Posterior cingulate gyrus (tissue), 11 donors: ENCODE data around the gene RAD51B.
A peak's percentile ranks its signal among the peaks of the same experiment; 100 is the strongest.

Experiments
- DNase-seq, 10 donors: peaks; one replicate each; pipeline versions ENCODE4 v3.0.0 to v3.0.0-alpha.2; 2020 to 2021; ENCODE audit warnings: mixed read lengths in 3 of 10
- intact Hi-C: fragments of 100-400 bp; cut with DNase I; formaldehyde crosslinking; loops from one replicate; pipeline ENCODE4 v1.15.1; 2023

Gene RAD51B

GRCh38 chr14:68719634-68720384 is 900.2 kb downstream of the RAD51B start:
- intact Hi-C loops, result no loop called here
- DNase-seq, result no peak

- DNase-seq, result no peak
- intact Hi-C loops, result no loop called here
Observed at GRCh38 chr14:68722186-68722585, 902.6 kb downstream of the RAD51B start.

GRCh38 chr14:68722968-68723566 is 903.5 kb downstream of the RAD51B start:
- intact Hi-C loops, result no loop called here
- DNase-seq, result no peak

- intact Hi-C loops, result no loop called here
- no peak for DNase-seq
Observed at GRCh38 chr14:68723808-68724268, 904.3 kb downstream of the RAD51B start.

GRCh38 chr14:68724914-68725313 is 905.3 kb downstream of the RAD51B start:
- DNase-seq, result no peak
- intact Hi-C loops, result no loop called here

GRCh38 chr14:68726093-68726695 is 906.6 kb downstream of the RAD51B start:
- DNase-seq, result no peak
- intact Hi-C loops, result no loop called here

GRCh38 chr14:68727315-68728047 is 907.9 kb downstream of the RAD51B start:
- intact Hi-C loops, result no loop called here
- DNase-seq, result no peak

GRCh38 chr14:68728342-68729106 is 908.9 kb downstream of the RAD51B start:
- DNase-seq, result no peak
- intact Hi-C loops, result no loop called here

GRCh38 chr14:68729556-68729955 is 910.0 kb downstream of the RAD51B start:
- intact Hi-C loops, result no loop called here

GRCh38 chr14:68730348-68730747 is 910.8 kb downstream of the RAD51B start:
- intact Hi-C loops, result loop anchor here (5.0 kb wide), 1 partner anchor 52 kb away; no protein-coding TSS in a partner anchor
- no peak for DNase-seq

More at GRCh38 chr14:68729556-68729955, 910.0 kb downstream of the RAD51B start:
- no peak for DNase-seq

GRCh38 chr14:68730811-68731425 is 911.3 kb downstream of the RAD51B start:
- DNase-seq, result peak in 2 of 10 donors; percentile 15 to 73
- intact Hi-C loops, result loop anchor here (5.0 kb wide), 1 partner anchor 51 kb away; no protein-coding TSS in a partner anchor

GRCh38 chr14:68733086-68733914 is 913.7 kb downstream of the RAD51B start:
- intact Hi-C loops, result loop anchor here (5.0 kb wide), 1 partner anchor 49 kb away; no protein-coding TSS in a partner anchor
- DNase-seq, result no peak

GRCh38 chr14:68734231-68734732 is 914.7 kb downstream of the RAD51B start:
- intact Hi-C loops, result loop anchor here (5.0 kb wide), 1 partner anchor 48 kb away; no protein-coding TSS in a partner anchor
- no peak for DNase-seq

- DNase-seq, result no peak
- intact Hi-C loops, result no loop called here
Observed at GRCh38 chr14:68735856-68736255, 916.3 kb downstream of the RAD51B start.

- no peak for DNase-seq
- intact Hi-C loops, result no loop called here
Observed at GRCh38 chr14:68736471-68736871, 916.9 kb downstream of the RAD51B start.

- DNase-seq, result no peak
- intact Hi-C loops, result no loop called here
Observed at GRCh38 chr14:68737086-68737485, 917.5 kb downstream of the RAD51B start.

GRCh38 chr14:68738559-68738958 is 919.0 kb downstream of the RAD51B start:
- no peak for DNase-seq
- intact Hi-C loops, result no loop called here

- no peak for DNase-seq
- intact Hi-C loops, result no loop called here
Observed at GRCh38 chr14:68739701-68740100, 920.1 kb downstream of the RAD51B start.
